Small intestine (tissue), 7 donors: ENCODE data around the gene ITCH. TPM values are rescaled to one million over a fixed set of nuclear protein-coding genes. Genes with fewer than 3 reads are reported as not detected.
"Not testable (repeated sequence)": the region's sequence is repeated elsewhere in the genome, so short reads cannot be mapped to it uniquely, and the experiment has no call there.

Source experiments
- DNase-seq, 2 donors: peaks; one replicate each; pipeline versions ENCODE4 v3.0.0 to v3.0.0-alpha.2; 2013
- FAIRE-seq: peaks from 2 replicates; lab custom pipeline; 2012; peaks lifted over from hg19 to GRCh38; lab: Jason Lieb, UNC
- H3K27ac ChIP-seq, 3 donors: one replicate each; pipeline ENCODE4 v1.5.1; 2013; ENCODE audit warnings: low read length in 2 of 3, mild to moderate bottlenecking in 2 of 3, control low read depth in 1 of 3, inconsistent platforms in 1 of 3, low read depth in 1 of 3, moderate library complexity in 1 of 3
- H3K27me3 ChIP-seq, 3 donors: one replicate each; pipeline ENCODE4 v1.6.1; 2013; ENCODE audit warnings: low read length in 3 of 3, inconsistent platforms in 1 of 3; ENCODE audit not compliant: control insufficient read depth in 3 of 3, insufficient read depth in 3 of 3
- H3K36me3 ChIP-seq, 3 donors: one replicate each; pipeline ENCODE4 v1.6.1; 2013; ENCODE audit warnings: low read length in 3 of 3, inconsistent platforms in 1 of 3, low read depth in 1 of 3, mild to moderate bottlenecking in 1 of 3, moderate library complexity in 1 of 3; ENCODE audit not compliant: control insufficient read depth in 3 of 3, insufficient read depth in 2 of 3
- H3K4me1 ChIP-seq, 3 donors: one replicate each; pipeline ENCODE4 v1.6.1; 2013; ENCODE audit warnings: low read length in 2 of 3, inconsistent platforms in 1 of 3, low read depth in 1 of 3, mild to moderate bottlenecking in 1 of 3, moderate library complexity in 1 of 3; ENCODE audit not compliant: control insufficient read depth in 3 of 3, insufficient read depth in 2 of 3
- H3K4me3 ChIP-seq, 3 donors: one replicate each; pipeline ENCODE4 v1.5.1; 2013; ENCODE audit warnings: low read length in 3 of 3, control low read depth in 1 of 3, inconsistent platforms in 1 of 3, low read depth in 1 of 3, mild to moderate bottlenecking in 1 of 3, moderate library complexity in 1 of 3
- H3K9me3 ChIP-seq, 2 donors: one replicate each; pipeline ENCODE4 v1.6.1; 2013; ENCODE audit warnings: low read depth in 1 of 2, low read length in 1 of 2; ENCODE audit not compliant: control insufficient read depth in 2 of 2, insufficient read depth in 1 of 2
- WGBS, 3 donors: extraction: QIAGEN DNeasy Blood & Tissue Kit; methylation state at CpG; one replicate each; pipeline ENCODE4 v1.1.7; 2013; 5-methylcytosine and 5-hydroxymethylcytosine counted together
- polyA plus RNA-seq, 4 donors: library from polyadenylated mRNA; stranded (reverse) in 3 of 4; unstranded in 1 of 4; fragments of 200-250 nt in 3 of 4; fragments of 120-200 nt in 1 of 4; gene quantifications; one replicate each; pipeline versions ENCODE4 v1.2.1 to v1.2.3, GENCODE V29; 2013
- donor health status: healthy with polysubstance abuse.
- donor health status: control.
- donor health status: control.
- donor health status: Bipolar disorder and iron deficiency.
- donor health status: healthy.

The ITCH gene
- polyA plus RNA-seq, 4 donors = 12.0 to 35.1 (median 16.7) TPM

GRCh38 chr20:34404803-34405202 lies 41.7 kb downstream of the ITCH start:
- no peak for FAIRE-seq
- Histone ChIP-seq H3K27ac (peak overlapping the region in 1 of 3 donors; percentile 12), H3K4me1 (peaks cover 0 to 6% (median 0%) of the 10 kb centered on the region in 3 donors)

DNA sequence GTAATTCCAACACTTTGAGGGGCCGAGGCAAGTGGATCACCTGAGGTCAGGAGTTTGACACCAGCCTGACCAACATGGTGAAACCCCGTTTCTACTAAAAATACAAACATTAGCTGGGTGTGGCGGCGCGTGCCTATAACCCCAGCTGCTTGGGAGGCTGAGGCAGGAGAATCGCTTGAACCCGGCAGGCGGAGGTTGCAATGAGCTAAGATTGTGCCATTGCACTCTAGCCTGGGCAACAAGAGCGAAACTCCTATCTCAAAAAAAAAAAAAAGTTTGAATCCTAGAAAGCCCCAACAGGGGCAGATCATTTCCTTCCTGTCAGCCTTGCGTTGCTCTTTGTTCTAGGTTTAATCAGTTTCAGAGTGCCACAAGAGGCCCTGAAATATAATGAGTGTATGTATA lies 42.2 kb downstream of the ITCH start:
- 79 to 89% (median 88%) methylated on average over 10 of the region's 10 CpGs for WGBS, 3 donors

More at GRCh38 chr20:34404803-34405202, 41.7 kb downstream of the ITCH start:
- peaks cover 3 to 28% (median 7%) of the 10 kb centered on the region in 3 donors for H3K36me3 ChIP-seq
- no peaks in the 10 kb centered on the region for H3K27me3 ChIP-seq
- WGBS, 3 donors = 98 to 100% (median 100%) methylated on average over 1 of the region's 1 CpG
- no peaks in the 10 kb centered on the region for H3K9me3 ChIP-seq
- H3K4me3 ChIP-seq = no peak overlapping the region
- DNase-seq = no peak

GRCh38 chr20:34405942-34406341 lies 42.9 kb downstream of the ITCH start:
- not testable (repeated sequence) for DNase-seq, H3K4me3 ChIP-seq, H3K27ac ChIP-seq, H3K9me3 ChIP-seq, H3K4me1 ChIP-seq, FAIRE-seq, H3K27me3 ChIP-seq
- H3K36me3 ChIP-seq = peaks cover 3 to 24% (median 6%) of the 10 kb centered on the region in 3 donors
- WGBS, 3 donors = 90 to 99% (median 97%) methylated on average over 3 of the region's 3 CpGs

More for the DNA sequence above, 42.2 kb downstream of the ITCH start:
- not testable (repeated sequence) for H3K27me3 ChIP-seq, H3K9me3 ChIP-seq, DNase-seq, H3K4me3 ChIP-seq, H3K27ac ChIP-seq, FAIRE-seq, H3K4me1 ChIP-seq
- H3K36me3 ChIP-seq = peaks cover 3 to 28% (median 7%) of the 10 kb centered on the region in 3 donors

DNA sequence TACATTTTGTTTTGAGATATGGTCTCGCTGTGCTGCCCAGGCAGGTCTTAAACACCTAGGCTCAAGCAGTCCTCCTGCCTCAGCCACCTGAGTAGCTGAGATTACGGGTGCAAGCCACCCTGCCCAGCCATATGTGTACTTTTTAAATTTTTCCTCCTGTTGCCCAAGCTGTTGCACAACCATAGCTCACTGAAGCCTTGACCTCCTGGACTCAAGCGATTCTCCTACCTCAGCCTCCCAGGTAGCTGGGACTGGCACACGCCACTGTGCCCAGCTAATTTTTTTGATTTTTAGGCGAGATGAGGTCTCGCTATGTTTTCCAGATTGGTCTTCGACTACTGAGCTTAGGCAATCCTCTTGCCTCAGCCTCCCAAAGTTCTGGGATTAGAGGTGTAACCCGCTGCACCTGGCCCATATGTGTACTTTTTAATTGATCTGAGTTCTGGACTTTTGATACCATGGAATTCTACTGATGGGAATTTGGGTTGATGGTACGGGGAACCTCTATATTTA lies 44.9 kb downstream of the ITCH start:
- DNase-seq (peak; percentile 31 to 59), FAIRE-seq (no peak)
- H3K27me3 ChIP-seq = no peaks in the 10 kb centered on the region
- H3K4me1 ChIP-seq = peaks cover 0 to 6% (median 0%) of the 10 kb centered on the region in 3 donors
- no peaks in the 10 kb centered on the region for H3K9me3 ChIP-seq
- peaks cover 3 to 25% (median 8%) of the 10 kb centered on the region in 3 donors for H3K36me3 ChIP-seq
- 76 to 90% (median 79%) methylated on average over 9 of the region's 9 CpGs for WGBS, 3 donors
- H3K4me3 ChIP-seq = no peak overlapping the region
- H3K27ac ChIP-seq = no peak overlapping the region

- DNase-seq = no peak
- Histone ChIP-seq H3K27ac (no peak overlapping the region), H3K9me3 (no peaks in the 10 kb centered on the region), H3K27me3 (no peaks in the 10 kb centered on the region), H3K4me3 (no peak overlapping the region), H3K36me3 (peaks cover 0 to 31% (median 11%) of the 10 kb centered on the region in 3 donors), H3K4me1 (peaks cover 0 to 6% (median 0%) of the 10 kb centered on the region in 3 donors)
- no peak for FAIRE-seq
- 92 to 95% (median 94%) methylated on average over 6 of the region's 6 CpGs for WGBS, 3 donors
Measured at GRCh38 chr20:34410336-34410735, 47.3 kb downstream of the ITCH start.

DNA sequence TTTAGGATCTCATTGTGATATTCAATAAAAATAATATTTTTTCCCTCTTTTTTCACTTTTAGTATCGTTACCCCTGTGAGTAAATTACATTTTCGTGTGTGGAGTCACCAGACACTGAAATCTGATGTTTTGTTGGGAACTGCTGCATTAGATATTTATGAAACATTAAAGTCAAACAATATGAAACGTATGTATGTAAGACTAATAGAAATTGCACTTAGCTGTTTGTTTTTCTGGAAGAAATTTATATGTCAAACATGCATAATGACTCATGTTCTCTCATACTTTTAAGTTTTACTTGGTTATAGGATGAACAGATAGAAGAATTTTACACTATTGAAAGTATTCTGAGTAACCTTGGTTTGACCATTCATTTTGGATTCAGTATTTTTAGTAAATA lies 49.4 kb downstream of the ITCH start:
- no peaks in the 10 kb centered on the region for H3K4me1 ChIP-seq
- H3K9me3 ChIP-seq = no peaks in the 10 kb centered on the region
- no peak overlapping the region for H3K27ac ChIP-seq
- DNase-seq = no peak
- no peak for FAIRE-seq
- WGBS, 3 donors = 91 to 93% (median 91%) methylated on average over 3 of the region's 3 CpGs
- H3K27me3 ChIP-seq = no peaks in the 10 kb centered on the region
- H3K4me3 ChIP-seq = no peak overlapping the region
- peaks cover 0 to 44% (median 11%) of the 10 kb centered on the region in 3 donors for H3K36me3 ChIP-seq

GRCh38 chr20:34414525-34414924 lies 51.5 kb downstream of the ITCH start:
- not testable (repeated sequence) for DNase-seq, H3K27me3 ChIP-seq, H3K4me1 ChIP-seq, FAIRE-seq, H3K27ac ChIP-seq, H3K9me3 ChIP-seq, H3K4me3 ChIP-seq
- 90 to 96% (median 91%) methylated on average over 10 of the region's 10 CpGs for WGBS, 3 donors
- H3K36me3 ChIP-seq = peaks cover 0 to 49% (median 11%) of the 10 kb centered on the region in 3 donors

- DNase-seq (no peak), FAIRE-seq (no peak)
- H3K27ac ChIP-seq = peak overlapping the region in 1 of 3 donors; percentile 12
- H3K4me3 ChIP-seq = no peak overlapping the region
- peaks cover 0 to 46% (median 11%) of the 10 kb centered on the region in 3 donors for H3K36me3 ChIP-seq
- WGBS, 3 donors = 83 to 94% (median 92%) methylated on average over 3 of the region's 3 CpGs
- no peaks in the 10 kb centered on the region for H3K27me3 ChIP-seq
- H3K4me1 ChIP-seq = no peaks in the 10 kb centered on the region
- H3K9me3 ChIP-seq = no peaks in the 10 kb centered on the region
Measured at GRCh38 chr20:34415079-34415478, 52.0 kb downstream of the ITCH start.

DNA sequence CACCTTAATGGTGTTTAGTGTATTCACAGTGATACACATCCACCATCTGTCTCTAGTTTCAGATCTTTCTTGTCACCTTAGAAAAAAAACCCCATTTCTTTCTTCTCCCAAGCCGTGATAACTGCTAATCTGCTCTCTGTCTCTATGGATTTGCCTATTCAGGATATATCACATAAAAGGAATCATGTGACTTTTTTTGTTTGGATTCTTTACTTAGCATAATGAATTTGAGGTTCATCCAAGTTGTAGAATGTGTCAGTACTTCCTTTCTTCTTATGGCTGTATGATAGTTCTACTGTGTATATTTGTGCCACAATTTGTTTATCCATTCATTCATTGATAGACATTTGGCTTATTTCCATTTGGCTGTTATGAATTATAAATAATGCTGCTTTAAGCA lies 57.1 kb downstream of the ITCH start:
- FAIRE-seq = no peak
- Histone ChIP-seq H3K4me1 (no peaks in the 10 kb centered on the region), H3K36me3 (peaks cover 2 to 45% (median 8%) of the 10 kb centered on the region in 3 donors), H3K4me3 (no peak overlapping the region), H3K9me3 (no peaks in the 10 kb centered on the region), H3K27me3 (no peaks in the 10 kb centered on the region), H3K27ac (no peak overlapping the region)
- 41 to 67% (median 66%) methylated on average over 1 of the region's 1 CpG for WGBS, 3 donors
- DNase-seq = no peak
